GM12878 (cell line): ENCODE data around the gene ATRNL1. TPM values are rescaled to one million over a fixed set of nuclear protein-coding genes. Genes with fewer than 3 reads are reported as not detected.

Experiments used
- ATAC-seq: fragments of 200-7000 bp; cut with Tn5 transposase; 3 replicates; pipeline ENCODE4 v1.9.1; 2020; ENCODE audit warnings: mild to moderate bottlenecking, moderate library complexity
- BruUV-seq: library from RNA; stranded (reverse); fragments of 400-500 nt; replicated peaks from 2 replicates; lab custom pipeline; 2021; lab: Mats Ljungman, UMichigan
- CTCF ChIA-PET: fragments of 300-600 bp; sonication (Branson Sonifier 250); formaldehyde crosslinking; extraction: SDS; loops from one replicate; lab custom pipeline; 2021; ENCODE audit warnings: inconsistent platforms; lab: Yijun Ruan, JAX
- POLR2A ChIA-PET: fragments of 350-600 bp; formaldehyde crosslinking; extraction: SDS; loops from one replicate; lab custom pipeline; 2021; ENCODE audit warnings: inconsistent platforms; lab: Charles Lee
- RAD21 ChIA-PET: fragments of 300-600 bp; sonication (Branson Sonifier 250); formaldehyde crosslinking; loops from one replicate; lab custom pipeline; 2023; ENCODE audit warnings: antibody characterized with exemption; ENCODE audit not compliant: unreplicated experiment; lab: Charles Lee
- SMC1A ChIA-PET: fragments of 300-600 bp; sonication (Branson Sonifier 250); formaldehyde crosslinking; loops from one replicate; lab custom pipeline; 2023; ENCODE audit not compliant: unreplicated experiment, uncharacterized antibody; lab: Charles Lee
- DNase-seq: peaks from one replicate; pipeline ENCODE4 v3.0.0-alpha.2; 2011; ENCODE audit warnings: low read depth, low spot score
- FAIRE-seq: peaks from 3 replicates; lab custom pipeline; 2011; peaks lifted over from hg19 to GRCh38; lab: Jason Lieb, UNC
- H2AFZ ChIP-seq: 2 replicates; pipeline ENCODE4 v1.6.0; 2011; ENCODE audit warnings: low read depth, low read length, control low read depth; ENCODE audit not compliant: control insufficient read depth
- H3K27ac ChIP-seq: 2 replicates; pipeline ENCODE4 v1.5.1; 2011; ENCODE audit warnings: control low read depth; ENCODE audit not compliant: control insufficient read depth, insufficient read depth
- H3K27me3 ChIP-seq, 2 experiments: replicated peaks in 1 of 2; 2 replicates each; pipeline versions ENCODE4 v1.6.0 to v1.6.1; 2011; ENCODE audit warnings: low read length in 1 of 2; ENCODE audit not compliant: control insufficient read depth in 2 of 2, insufficient read depth in 2 of 2
- H3K36me3 ChIP-seq, 2 experiments: 2 replicates each; pipeline ENCODE4 v1.5.1; 2011; ENCODE audit warnings: low read length in 1 of 2; ENCODE audit not compliant: control insufficient read depth in 2 of 2, insufficient read depth in 2 of 2
- H3K4me1 ChIP-seq: 2 replicates; pipeline ENCODE4 v1.6.1; 2011; ENCODE audit warnings: mild to moderate bottlenecking, low read length, moderate library complexity, mixed read lengths; ENCODE audit not compliant: control insufficient read depth, insufficient read depth
- H3K4me2 ChIP-seq: 2 replicates; pipeline ENCODE4 v1.6.0; 2011; ENCODE audit warnings: control low read depth; ENCODE audit not compliant: control insufficient read depth, insufficient read depth
- H3K4me3 ChIP-seq: fragments of 200-600 bp; sonication (generic); 2 replicates; pipeline ENCODE4 v1.5.1; 2016
- H3K79me2 ChIP-seq: 2 replicates; pipeline ENCODE4 v1.6.0; 2011; ENCODE audit warnings: low read length; ENCODE audit not compliant: control insufficient read depth, insufficient read depth
- H3K9ac ChIP-seq: 2 replicates; pipeline ENCODE4 v1.8.0; 2011; ENCODE audit warnings: low read length, control low read depth, mixed read lengths; ENCODE audit not compliant: control insufficient read depth, insufficient read depth
- H3K9me3 ChIP-seq: replicated peaks from 3 replicates; pipeline ENCODE4 v1.5.1; 2011; ENCODE audit warnings: mild to moderate bottlenecking, low read length; ENCODE audit not compliant: control insufficient read depth, insufficient read depth
- H4K20me1 ChIP-seq: 2 replicates; pipeline ENCODE4 v1.6.0; 2011; ENCODE audit not compliant: control insufficient read depth, insufficient read depth
- ATF3 ChIP-seq: IDR thresholded peaks from 2 replicates; pipeline ENCODE4 v1.6.1; 2011; ENCODE audit warnings: low read depth, mild to moderate bottlenecking, low read length, moderate library complexity, borderline replicate concordance; ENCODE audit errors: extremely low read depth
- MYB ChIP-seq: fragments of 150-350 bp; IDR thresholded peaks from 2 replicates; pipeline ENCODE4 v1.6.1; 2014; ENCODE audit warnings: mild to moderate bottlenecking, low read depth, low read length, borderline replicate concordance
- MYC ChIP-seq: IDR thresholded peaks from 2 replicates; pipeline ENCODE4 v1.6.1; 2011; ENCODE audit warnings: mild to moderate bottlenecking, low read length, moderate library complexity, inconsistent platforms; ENCODE audit not compliant: insufficient read depth, insufficient replicate concordance, insufficient read length, severe bottlenecking
- POLR2AphosphoS2 ChIP-seq: IDR thresholded peaks from 2 replicates; pipeline ENCODE4 v1.6.1; 2011; ENCODE audit warnings: low read depth, mild to moderate bottlenecking, low read length, improper control_type of control experiment, moderate library complexity
- RAD21 ChIP-seq: IDR thresholded peaks from 2 replicates; pipeline ENCODE4 v1.6.1; 2011; ENCODE audit warnings: mild to moderate bottlenecking, low read depth, low read length, moderate library complexity; ENCODE audit not compliant: insufficient read depth
- SMC3 ChIP-seq: IDR thresholded peaks from 2 replicates; pipeline ENCODE4 v1.6.1; 2011; ENCODE audit warnings: low read length, improper control_type of control experiment, borderline replicate concordance
- STAT3 ChIP-seq: IDR thresholded peaks from 2 replicates; pipeline ENCODE4 v1.6.1; 2011; ENCODE audit warnings: low read depth, low read length, improper control_type of control experiment
- WGBS: methylation state at CpG from one replicate; pipeline ENCODE4 v1.1.6; 2016; ENCODE audit warnings: low lambda C conversion rate; ENCODE audit not compliant: insufficient replicate concordance, insufficient coverage; ENCODE audit errors: missing lambda C conversion rate; 5-methylcytosine and 5-hydroxymethylcytosine counted together
- in situ Hi-C: fragments of 300-500 bp; cut with MboI; formaldehyde crosslinking; loops from 9 replicates; pipeline ENCODE4 v1.14.3; 2018; ENCODE audit warnings: mixed read lengths
- intact Hi-C: fragments of 100-400 bp; cut with micrococcal nuclease; formaldehyde crosslinking; loops from one replicate; pipeline ENCODE4 v1.14.2; 2022; ENCODE audit not compliant: unreplicated experiment
- polyA plus RNA-seq, 11 experiments: library from polyadenylated mRNA; depleted of rRNA in 4 of 11; unstranded in 6 of 11; stranded (reverse) in 5 of 11; fragments of >200 nt; fragmentation: Nextera tagmentation in 4 of 11; fragmentation: Illumina TruSeq in 1 of 11; extraction: Ambion mirVana in 4 of 11; extraction: Trizol in 1 of 11; gene quantifications; 1 replicate in 1 of 11; 2 replicates in 10 of 11; pipeline versions ENCODE4 v1.2.1 to v1.2.3, GENCODE V29; 2011 to 2016; ENCODE audit warnings: inconsistent platforms in 2 of 11, missing spikeins in 2 of 11, low read depth in 1 of 11
- total RNA-seq, 4 experiments: library from RNA; depleted of rRNA in 3 of 4; stranded (reverse); fragments of >200 nt in 3 of 4; fragmentation: Illumina TruSeq in 1 of 4; extraction: Trizol in 1 of 4; gene quantifications; 2 replicates each; pipeline versions ENCODE4 v1.2.1 to v1.2.3, GENCODE V29; 2013 to 2021

Gene ATRNL1
- total and polyA plus RNA-seq, 10 of the 15 experiments (the other 5 are each of a cell fraction or from before 2014, with no cell fraction given), result 0.03 to 1.4 (median 0.34) TPM

- CTCF ChIA-PET, result interaction anchor here (0.7 to 3.3 kb wide), 3 partner anchors 244 to 576 kb away, joined by 3 to 21 read pairs (median 3); no protein-coding TSS in a partner anchor
- 43% methylated on average over 4 of the region's 4 CpGs for WGBS
Measured at GRCh38 chr10:115125505-115125904, 32.3 kb downstream of the ATRNL1 start.

GRCh38 chr10:115129752-115130151, 36.6 kb downstream of the ATRNL1 start:
- no peaks in the 10 kb centered on the region for H3K4me1 ChIP-seq
- no peak overlapping the region for H3K4me3 ChIP-seq
- no TSS peak for BruUV-seq
- ATAC-seq (peak; percentile 50), DNase-seq (no peak), FAIRE-seq (no peak)
- no peak overlapping the region for H3K27ac ChIP-seq
- no peaks in the 10 kb centered on the region for H4K20me1 ChIP-seq
- ChIA-PET CTCF (interaction anchor here (0.6 to 3.0 kb wide), 19 partner anchors 9 to 1275 kb away, joined by 3 to 55 read pairs (median 3); no protein-coding TSS in a partner anchor), SMC1A (interaction anchor here (0.6 to 2.4 kb wide), 10 partner anchors 13 to 826 kb away, joined by 3 to 35 read pairs (median 4); partner anchors contain the start of gene FHIP2A), POLR2A (no interaction called here), RAD21 (interaction anchor here (0.8 to 2.1 kb wide), 13 partner anchors 49 to 826 kb away, joined by 3 to 44 read pairs (median 4); partner anchors contain the start of gene FHIP2A)
- no peaks in the 10 kb centered on the region for H3K27me3 ChIP-seq
- no peaks in the 10 kb centered on the region for H3K36me3 ChIP-seq
- in situ Hi-C loops, result loop anchor here (5.0 to 10.0 kb wide), 4 partner anchors 257 to 825 kb away; no protein-coding TSS in a partner anchor
- no peaks in the 10 kb centered on the region for H3K79me2 ChIP-seq
- no peak overlapping the region for H2AFZ ChIP-seq
- intact Hi-C loops, result loop anchor here (1.0 to 2.0 kb wide), 4 partner anchors 252 to 825 kb away; no protein-coding TSS in a partner anchor
- TF ChIP-seq SMC3, result peak; percentile 49; the same call in 1 of the 2 replicates
- TF ChIP-seq RAD21, result peak; percentile 55
- TF ChIP-seq STAT3, result no peak
- TF ChIP-seq MYC, result no peak
- no peak for TF ChIP-seq MYB
- H3K4me2 ChIP-seq, result no peak overlapping the region
- H3K9me3 ChIP-seq, result no peaks in the 10 kb centered on the region
- no peak overlapping the region for H3K9ac ChIP-seq

More at GRCh38 chr10:115125505-115125904, 32.3 kb downstream of the ATRNL1 start:
- in situ Hi-C loops, result loop anchor here (5.0 to 10.0 kb wide), 4 partner anchors 253 to 821 kb away; no protein-coding TSS in a partner anchor
- ChIA-PET SMC1A (interaction anchor here (1.3 to 1.5 kb wide), 2 partner anchors 246 to 248 kb away, joined by 3 to 4 read pairs; no protein-coding TSS in a partner anchor), RAD21 (no interaction called here)
- no peaks in the 10 kb centered on the region for H3K36me3 ChIP-seq
- no peak overlapping the region for H3K27ac ChIP-seq
- H3K4me1 ChIP-seq, result no peaks in the 10 kb centered on the region
- DNase-seq (no peak), ATAC-seq (peak; percentile 61), FAIRE-seq (no peak)
- no TSS peak for BruUV-seq
- H3K4me2 ChIP-seq, result no peak overlapping the region
- H2AFZ ChIP-seq, result no peak overlapping the region
- H4K20me1 ChIP-seq, result no peaks in the 10 kb centered on the region
- intact Hi-C loops, result no loop called here
- H3K9me3 ChIP-seq, result no peaks in the 10 kb centered on the region
- TF ChIP-seq ATF3 (no peak), POLR2AphosphoS2 (no peak)
- TF ChIP-seq, all 136 proteins: peak for 0
- no peaks in the 10 kb centered on the region for H3K79me2 ChIP-seq
- H3K9ac ChIP-seq, result no peak overlapping the region
- no peak overlapping the region for H3K4me3 ChIP-seq
- no peaks in the 10 kb centered on the region for H3K27me3 ChIP-seq
- POLR2A ChIA-PET, result no interaction called here
